NB4 (cell line): ENCODE results near the gene GAST.

ENCODE experiments used
- CTCF ChIP-seq: IDR thresholded peaks from one replicate; pipeline ENCODE4 v1.5.1; 2012; ENCODE audit warnings: low read depth, low read length
- POLR2A ChIP-seq: IDR thresholded peaks from 2 replicates; pipeline ENCODE4 v1.6.1; 2011; ENCODE audit warnings: mild to moderate bottlenecking; ENCODE audit not compliant: insufficient read length; ENCODE audit errors: extremely low read depth

GRCh38 chr17:41702712-41703111 lies 9.4 kb upstream of the GAST start:
- TF ChIP-seq CTCF (no peak), POLR2A (no peak)
